GM18511 (cell line): ENCODE measurements around the gene NALF2.

ENCODE experiments used
- ATAC-seq: cut with Tn5 transposase; IDR thresholded peaks from one replicate; pipeline ENCODE4 v1.9.1; 2021; ENCODE audit warnings: mild to moderate bottlenecking, moderate library complexity; ENCODE audit not compliant: unreplicated experiment

NALF2 gene

DNA sequence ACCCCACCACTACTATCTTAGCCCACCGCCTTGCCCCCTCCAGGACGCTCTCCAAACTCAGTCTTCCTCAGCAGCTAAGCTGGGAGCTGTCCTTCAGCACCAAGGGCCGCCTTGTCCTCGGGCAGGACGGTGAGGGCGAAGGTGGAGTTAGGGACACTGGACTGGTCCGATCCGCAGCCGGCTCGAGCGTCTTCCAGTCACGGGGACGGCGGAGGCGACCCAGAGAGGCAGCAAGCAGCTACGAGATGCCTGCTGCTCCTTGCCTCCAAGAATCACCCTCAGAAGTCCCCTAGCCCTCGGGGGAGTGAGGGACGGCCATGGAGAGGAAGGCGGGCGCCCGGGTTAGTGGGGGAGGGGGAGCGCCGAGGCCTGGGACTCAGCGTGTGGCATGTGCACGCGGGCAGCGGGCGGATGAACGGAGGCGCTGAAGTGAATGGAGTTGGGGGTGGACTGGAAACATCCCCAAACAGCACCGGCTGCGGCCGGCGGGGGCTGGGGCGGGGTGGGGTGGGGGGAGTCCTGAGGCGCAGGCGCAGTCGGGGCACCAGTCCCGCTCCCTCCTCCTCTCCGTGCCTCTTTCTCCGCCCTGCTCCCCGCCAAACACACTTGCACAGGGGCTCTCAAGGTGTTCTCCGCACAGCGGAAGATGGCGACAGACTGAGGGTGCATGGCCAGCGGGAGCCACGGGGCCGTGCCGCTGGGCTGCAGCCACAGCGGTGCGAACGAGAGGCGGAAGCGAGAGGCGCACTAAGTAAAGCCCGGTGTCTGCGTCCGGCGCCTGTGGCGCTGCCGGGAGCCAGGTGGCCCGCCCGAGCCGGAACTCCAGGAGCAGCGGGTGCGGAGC is at the start of gene NALF2:
Gene NALF2 (plus strand): TSS at position 545 of the 844 bp plus-strand sequence. CDS start 957 bp downstream, outside the sequence.
- ATAC-seq, result peak; percentile 53

DNA sequence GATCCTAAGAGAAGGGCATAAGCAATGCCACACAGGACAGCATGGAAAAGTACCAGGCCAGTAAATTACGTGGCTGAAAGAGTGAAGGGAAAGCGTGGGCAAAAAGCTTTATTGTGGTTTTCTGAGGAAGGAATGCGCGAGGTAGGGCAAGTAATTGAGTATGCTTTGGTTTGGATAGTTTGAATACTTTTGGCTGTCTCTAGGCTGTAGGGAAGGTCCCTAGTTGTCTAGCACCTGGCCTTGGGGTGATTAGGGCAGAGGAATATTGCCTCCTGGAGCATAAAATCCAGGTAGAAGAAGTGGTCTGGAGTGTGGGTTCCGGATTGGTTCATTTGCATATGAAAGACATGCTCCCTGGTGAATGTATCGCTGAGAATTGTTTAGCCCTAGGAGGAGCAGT is 46.4 kb upstream of the NALF2 start:
- no peak for ATAC-seq

DNA sequence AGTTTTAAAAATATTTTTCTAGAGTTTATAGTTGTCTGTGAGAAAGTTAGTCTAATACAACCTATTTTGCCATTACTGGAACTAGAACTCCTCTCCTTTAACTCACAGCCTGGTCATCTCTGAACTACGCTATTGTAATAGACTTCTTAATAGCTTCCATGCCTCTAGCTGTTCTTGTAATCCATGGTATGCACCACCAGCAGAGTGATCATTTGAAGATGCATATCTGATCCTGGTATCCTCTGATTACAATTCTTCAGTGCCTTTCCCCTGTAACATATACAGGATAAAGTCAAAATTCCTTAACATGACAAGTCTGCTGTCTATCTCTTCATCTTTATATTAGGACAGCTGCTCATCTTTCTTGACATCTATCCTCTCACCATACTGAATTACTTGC is 37.6 kb upstream of the NALF2 start:
- no peak for ATAC-seq

DNA sequence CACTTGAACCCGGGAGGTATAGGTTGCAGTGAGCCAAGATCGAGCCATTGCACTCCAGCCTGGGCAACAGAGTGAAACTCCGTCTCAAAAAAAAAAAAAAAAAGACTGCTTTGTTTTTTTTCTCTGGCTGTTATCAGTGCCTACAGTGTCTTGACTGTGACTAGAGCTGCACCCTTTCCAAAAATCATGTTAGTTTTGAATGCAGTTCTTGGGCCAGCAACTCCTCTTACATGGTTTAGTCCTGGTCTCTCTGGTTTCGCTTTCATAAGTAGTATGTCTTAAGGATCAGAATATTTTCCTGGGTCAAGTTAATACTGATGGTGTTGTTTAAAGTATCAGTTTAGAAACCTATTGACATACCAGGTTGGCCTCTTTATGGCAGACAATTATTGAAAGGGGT is 34.2 kb upstream of the NALF2 start:
- no peak for ATAC-seq

DNA sequence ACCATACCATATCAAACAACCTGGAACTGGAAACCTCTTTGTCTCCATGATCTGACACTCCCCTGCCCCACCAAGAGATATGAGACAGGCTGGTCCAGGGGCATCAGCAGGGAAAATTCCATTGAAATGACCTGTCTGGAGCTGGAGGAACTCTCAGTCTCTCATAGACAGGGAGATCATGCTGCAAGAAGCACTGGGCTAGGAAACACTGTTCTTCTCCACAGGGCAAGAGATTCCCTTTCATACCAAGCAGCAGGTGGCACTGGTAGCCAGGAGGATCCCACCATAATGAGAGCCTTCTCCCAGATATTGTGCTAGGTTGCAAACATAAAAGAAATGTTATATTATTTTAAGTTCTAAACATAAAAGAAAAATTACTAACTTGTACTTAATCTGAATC is 14.5 kb upstream of the NALF2 start:
- no peak for ATAC-seq

DNA sequence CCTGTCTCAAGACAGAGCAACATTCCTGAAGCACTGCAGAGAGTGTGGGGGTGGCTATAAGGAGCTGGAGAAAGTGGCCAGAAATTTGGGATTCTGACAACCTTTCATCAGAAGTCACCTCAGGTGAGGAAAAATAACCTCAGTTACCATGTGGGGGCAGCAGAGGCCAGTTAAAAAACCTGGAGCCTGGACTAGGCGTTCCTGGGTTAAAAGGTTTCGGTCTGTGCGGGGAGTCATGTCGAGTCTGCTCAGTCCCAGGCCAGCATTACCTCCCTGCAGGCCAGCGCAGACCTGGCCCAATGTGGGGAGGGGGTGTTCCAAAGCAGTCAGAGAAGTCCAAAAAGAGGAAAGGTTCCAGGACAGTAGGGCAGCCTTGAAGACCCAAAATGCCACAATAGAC is 10.9 kb upstream of the NALF2 start:
- ATAC-seq, result no peak

DNA sequence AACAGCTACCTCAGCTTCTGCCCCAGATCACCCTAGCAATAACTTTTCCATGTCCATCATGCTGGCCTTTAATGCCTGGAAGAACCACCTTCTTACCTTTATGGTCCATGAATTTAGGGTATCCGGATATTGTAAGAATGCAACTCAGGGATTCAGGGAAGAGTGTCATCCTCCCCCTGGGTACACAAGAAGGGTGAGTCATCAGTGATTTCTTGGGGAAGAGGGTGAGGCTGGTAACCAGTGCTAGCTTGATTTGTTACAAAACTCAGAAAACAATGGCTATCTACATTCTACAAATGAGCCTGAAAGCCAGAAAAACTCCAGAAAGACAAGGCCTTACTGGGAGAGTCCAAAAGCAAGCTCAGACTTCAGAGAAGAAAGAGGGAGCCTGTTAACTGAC is 10.4 kb upstream of the NALF2 start:
- no peak for ATAC-seq

DNA sequence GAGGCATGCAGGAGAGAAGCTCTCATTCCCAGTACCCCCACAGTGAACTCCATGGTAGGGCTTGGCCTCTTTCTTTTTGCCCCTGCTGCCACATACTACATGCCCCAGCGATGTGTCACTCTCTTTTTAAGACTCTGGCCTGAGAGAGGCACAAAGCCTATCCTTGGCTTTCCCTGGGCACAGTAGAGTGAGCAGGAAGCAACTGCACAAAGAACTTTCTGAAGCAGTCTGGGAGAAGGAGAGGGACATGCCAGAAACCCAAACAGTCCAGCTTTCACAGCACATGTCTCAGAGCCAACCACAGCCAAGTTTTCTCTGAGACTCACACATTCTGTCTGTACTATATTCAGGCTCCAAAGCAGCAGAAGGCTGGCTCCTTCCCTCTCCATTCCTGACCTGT is 7.9 kb upstream of the NALF2 start:
- ATAC-seq, result no peak

DNA sequence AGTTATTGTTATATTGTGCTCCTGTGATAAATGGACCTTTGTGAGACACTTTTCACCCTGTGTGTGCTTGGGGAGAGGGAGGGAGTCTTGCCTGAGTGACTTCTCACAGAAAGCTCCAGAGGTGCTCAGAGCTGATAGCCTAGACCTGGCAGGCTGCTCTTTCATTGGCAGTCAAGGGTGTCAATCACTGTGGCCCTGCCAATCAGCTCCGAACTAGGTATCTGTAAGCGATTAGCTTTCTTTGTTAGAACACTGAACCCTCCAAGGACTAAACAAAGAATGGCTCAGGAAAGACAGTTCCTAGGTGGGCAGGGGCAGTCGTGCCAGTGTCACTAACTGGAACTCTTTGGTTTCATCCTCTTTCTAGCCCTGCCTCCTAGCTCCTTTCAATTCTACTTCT is 2.7 kb upstream of the NALF2 start:
- ATAC-seq, result no peak

DNA sequence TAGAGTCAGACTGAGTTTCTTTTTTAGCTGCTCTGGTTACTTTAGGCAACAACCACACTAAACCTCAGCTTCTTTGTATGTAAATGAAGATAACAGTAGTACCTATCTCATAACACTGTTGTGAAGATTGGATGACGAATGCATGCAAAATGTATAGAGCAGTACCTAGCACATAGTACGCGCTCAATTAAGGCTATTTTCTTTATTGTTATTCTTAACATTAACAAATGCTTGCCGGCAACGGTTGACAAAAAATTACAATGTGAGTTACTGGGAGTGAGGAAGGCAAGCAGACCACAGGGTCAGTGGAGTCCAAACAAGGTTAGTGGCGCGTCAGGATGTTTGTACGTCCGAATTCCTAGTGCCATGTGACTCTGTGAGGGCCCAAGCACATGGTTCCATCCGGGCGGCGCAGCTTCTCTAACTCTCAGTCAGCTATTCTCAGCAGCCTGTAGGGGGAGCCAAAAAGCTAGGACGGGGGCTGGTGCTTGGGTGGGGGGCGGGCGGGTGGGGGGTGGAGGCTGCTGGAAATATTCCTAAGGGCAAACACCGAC is 821 bp upstream of the NALF2 start:
- peak; percentile 9 for ATAC-seq

DNA sequence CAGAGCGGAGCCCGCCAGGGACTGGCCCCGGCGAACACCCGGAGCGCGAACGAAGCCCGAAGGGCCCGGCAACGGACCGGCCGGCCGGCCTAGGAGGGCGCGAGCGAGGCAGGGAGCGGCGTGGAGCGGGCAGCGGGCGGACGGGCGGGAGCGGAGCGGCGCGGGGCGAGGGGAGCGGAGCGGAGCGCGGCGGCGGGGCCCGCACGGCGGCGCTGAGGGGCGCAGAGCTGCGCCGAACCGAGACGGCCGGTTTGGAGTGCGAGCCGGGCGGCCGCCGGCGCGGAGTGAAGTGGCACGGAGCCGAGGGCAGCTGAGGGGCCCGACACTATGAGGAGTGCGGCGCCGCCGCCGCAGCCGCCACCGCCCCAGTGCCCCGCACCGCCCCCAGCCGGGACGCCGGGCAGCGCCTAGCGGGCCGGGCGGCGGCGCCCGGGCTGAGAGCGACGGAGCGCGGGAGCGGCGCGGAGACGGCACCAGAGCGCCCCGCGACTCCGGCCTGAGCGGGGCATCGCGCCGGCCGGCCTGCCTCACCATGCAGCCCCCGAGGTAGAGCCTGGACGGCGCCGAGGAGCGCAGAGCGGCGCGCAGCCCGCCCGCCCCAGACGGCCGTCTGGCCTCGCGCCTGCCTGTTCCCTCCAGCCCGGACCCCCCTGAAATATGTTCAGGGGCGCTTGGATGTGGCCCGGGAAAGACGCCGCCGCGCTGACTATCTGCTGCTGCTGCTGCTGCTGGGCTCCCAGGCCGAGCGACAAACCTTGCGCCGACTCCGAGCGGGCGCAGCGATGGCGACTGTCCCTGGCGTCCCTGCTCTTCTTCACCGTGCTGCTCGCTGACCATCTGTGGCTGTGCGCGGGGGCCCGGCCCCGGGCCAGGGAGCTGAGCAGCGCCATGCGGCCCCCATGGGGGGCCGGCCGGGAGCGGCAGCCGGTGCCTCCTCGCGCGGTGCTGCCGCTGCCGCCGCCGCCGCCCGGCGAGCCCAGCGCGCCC is 793 bp downstream of the NALF2 start:
- peak; percentile 15 for ATAC-seq

DNA sequence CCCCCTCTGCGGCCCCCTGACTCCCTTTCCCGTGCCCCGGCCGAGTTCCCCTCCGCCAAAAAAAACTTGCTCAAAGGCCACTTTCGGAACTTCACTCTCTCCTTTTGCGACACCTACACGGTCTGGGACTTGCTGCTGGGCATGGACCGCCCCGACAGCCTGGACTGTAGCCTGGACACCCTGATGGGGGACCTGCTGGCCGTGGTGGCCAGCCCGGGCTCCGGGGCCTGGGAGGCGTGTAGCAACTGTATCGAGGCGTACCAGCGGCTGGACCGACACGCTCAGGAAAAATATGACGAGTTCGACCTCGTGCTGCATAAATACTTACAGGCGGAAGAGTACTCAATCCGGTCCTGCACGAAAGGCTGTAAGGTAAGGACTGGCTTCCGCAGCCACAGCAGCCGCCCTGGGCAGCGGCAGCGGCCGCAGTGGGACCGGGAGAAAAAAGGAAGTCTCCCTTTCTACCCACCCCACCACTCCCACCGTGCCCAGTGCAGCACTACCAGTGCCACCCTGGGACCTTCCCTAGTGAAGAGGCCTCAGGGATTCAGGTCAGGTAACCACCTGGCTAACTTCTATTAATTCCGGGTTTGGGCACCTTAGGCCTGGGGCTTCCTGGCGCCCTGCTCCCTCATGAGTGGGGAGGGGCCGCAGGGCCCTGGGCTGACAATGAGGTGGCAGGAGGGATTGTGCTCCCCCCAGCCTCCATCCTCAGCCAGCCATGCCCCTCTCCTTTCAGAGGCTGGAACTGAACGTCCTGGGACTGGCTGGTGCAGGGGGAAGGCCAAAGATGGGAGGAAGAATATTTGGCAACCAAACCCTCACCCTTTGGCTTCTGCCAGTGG is 1.9 kb downstream of the NALF2 start:
- ATAC-seq, result no peak

DNA sequence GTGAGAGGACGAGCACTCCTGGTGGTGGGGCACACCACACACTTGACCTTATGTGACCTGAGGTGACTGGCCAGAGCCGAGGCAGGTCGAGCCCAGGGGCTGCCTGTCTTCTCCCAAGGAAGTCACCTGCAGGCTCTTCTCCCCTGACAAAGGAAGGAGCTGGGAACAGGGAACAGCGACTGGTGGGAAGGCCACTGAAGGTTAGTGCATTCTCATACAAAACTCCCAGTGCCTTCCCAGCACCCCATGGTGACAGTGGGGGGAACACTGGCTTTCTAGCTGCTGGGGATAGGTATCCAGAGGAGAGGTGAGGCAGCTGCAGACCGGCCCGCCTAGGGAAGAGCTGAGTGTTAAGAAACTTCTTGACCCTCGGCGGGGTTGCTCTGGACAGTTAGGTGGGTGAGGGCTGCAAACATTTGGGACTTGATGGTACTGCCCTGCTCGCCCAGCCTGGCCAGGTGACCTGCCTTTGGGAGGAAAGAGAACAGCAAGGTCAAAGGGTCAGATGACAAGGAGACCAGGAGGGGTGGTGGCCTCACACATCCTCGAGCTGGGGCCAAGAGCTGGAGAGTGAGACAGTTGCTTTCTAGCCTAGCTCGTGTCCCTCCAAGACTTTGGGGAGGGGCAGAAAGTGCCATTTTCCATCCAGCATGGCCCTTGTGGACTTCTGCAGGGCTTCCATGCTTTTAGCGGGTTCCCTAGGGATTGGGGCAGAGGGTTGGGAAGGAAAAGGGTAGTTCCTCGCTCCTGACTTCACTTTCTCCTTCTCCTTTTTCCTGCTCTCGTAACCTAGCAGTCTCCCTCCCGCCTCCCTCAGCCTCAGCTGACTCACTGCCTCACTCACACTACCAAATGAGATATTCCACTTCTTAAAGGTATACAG is 2.7 kb downstream of the NALF2 start:
- ATAC-seq, result no peak

DNA sequence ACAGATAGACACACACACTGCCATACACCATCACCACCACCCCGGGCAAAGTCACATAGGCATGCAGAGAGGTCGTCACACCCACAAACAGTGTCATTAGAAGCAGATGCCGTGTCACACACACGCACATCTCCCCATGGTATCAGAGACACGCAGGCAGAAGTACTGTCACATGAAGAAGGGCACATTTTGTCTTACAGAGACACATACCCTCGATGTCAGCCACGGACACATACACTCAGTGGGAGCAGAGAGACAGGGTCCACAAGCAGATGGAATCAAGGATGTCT is 3.3 kb downstream of the NALF2 start:
- no peak for ATAC-seq

DNA sequence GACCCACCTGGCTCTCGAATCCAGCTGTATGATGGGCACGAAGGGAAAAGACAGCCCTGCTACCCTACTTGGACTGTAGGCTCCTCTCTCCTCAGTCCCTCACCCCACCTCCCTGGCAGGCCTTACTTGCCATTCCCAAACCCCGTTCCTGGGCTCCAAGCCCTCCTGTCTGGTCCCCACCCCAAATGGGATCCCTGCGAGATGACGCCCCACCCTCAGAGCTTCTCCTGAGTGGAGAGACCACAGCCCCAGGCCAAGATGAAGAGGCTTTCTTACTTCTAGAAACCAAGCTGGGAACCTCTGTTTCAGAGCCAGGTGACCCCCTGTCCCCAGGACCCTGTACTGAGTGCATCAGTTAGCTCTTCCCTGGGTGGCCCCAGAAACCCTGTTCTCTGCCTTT is 4.5 kb downstream of the NALF2 start:
- no peak for ATAC-seq

DNA sequence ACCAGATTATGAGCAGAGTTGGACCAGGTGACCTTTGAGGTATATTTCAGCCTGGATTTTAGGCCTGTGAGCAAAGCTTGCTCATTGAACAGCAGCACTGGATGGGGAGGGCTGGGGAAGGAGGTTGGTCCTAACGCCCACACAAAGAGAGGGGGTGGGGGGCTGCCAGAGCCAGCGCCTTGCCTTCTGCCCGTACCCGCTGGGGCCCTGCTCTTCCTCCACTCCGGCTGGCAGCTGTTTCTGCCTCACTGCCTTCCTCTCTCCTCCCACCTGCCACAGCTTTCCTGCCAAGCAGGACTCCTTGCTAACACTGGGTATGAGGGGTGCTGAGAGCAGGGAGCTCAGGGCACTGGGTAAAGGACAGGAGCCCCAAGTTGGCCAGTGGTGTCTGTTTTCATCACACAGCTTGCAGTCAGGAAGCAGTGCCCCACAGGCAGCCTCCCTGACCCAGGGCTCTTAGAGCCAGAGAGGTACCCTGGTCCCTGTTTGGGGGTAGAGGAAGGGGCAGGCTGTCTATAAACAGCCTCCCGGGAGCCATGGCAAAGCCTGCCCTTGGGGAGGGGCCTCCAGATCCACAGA is 6.1 kb downstream of the NALF2 start:
- no peak for ATAC-seq

DNA sequence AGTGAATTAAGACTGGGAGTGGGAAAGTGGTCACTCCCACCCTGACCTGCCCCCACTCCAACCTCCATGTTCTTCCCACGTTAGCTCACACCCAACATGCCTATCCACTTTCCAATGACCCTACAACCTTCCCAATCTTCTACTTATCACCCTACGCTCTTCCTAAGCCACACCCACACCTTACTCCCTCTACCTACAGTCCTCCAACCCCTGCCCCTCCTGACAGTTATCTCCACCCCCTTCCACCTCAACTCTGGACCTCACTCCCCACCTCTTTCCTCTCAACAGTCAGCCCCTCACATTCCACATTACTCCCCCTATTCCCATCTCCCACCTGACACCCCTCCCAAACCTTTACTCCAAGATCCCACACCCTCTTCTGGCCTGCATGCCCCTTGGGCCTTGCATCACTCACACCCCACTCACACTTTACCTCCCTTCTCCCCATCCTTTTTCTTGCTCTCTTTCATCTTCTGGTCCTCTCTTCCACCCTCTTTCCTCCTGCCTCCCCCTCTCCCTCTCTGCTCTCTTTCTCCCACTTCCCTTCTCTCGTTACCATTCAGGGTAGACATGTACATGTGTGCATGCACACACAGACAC is 6.9 kb downstream of the NALF2 start:
- no peak for ATAC-seq

DNA sequence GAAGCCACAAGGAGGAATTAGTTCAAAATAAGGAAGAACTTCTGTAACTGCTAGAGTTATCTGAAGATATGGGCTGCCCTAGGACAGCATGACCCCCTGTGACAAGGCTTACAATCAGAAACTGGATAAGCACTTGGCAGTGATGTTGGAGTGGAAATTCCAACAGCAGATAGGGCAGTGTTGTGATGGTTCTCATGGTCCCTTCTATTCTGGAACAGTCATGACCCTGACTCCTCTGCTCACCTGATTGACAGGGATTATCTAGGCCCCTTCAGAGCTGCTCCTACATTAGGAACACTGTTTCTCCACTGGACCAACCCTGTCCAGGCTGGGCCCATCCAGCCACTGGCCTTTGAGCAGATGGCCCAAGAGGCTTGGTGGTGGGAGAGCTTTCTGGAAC is 17.9 kb downstream of the NALF2 start:
- ATAC-seq, result no peak

DNA sequence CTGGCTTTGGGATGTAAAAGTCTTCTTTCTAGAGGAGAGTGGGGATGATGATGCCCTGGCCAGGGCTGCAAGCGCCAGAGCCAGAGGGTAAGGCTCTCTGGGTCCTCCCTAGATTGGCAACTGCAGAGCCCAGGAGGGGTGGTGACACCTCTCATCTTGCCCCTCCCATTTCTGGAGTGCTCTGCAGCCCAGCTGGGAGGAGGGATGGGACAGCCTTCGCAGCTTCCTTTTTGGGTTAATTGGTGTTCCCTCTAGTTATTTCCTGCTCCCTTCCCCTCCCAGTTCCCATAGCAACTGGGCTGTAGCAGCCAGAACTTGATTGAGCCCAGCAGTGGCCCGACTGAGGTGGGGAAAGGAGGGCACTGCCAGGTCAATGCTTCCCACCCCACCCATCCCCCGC is 19.2 kb downstream of the NALF2 start:
- no peak for ATAC-seq
